HepG2 (cell line): ENCODE measurements around the gene PDLIM7. TPM values are rescaled to one million over a fixed set of nuclear protein-coding genes. Genes with fewer than 3 reads are reported as not detected.

Experiments
- ADNP ChIP-seq: sonication (generic); formaldehyde crosslinking; IDR thresholded peaks from 2 replicates; pipeline ENCODE4 v1.4.0; 2020; ENCODE audit warnings: missing genetic modification reagents
- BRD4 ChIP-seq: sonication (generic); formaldehyde crosslinking; IDR thresholded peaks from 2 replicates; pipeline ENCODE4 v1.4.0; 2020; ENCODE audit warnings: missing genetic modification reagents
- HOXD1 ChIP-seq: sonication (generic); formaldehyde crosslinking; IDR thresholded peaks from 2 replicates; pipeline ENCODE4 v1.5.0; 2020; ENCODE audit warnings: missing genetic modification reagents
- KAT2B ChIP-seq: fragments of 150-350 bp; IDR thresholded peaks from 2 replicates; pipeline ENCODE4 v1.6.1; 2014; ENCODE audit warnings: low read depth, low read length, borderline replicate concordance
- NRL ChIP-seq: sonication (generic); formaldehyde crosslinking; IDR thresholded peaks from 2 replicates; pipeline ENCODE4 v1.5.0; 2020; ENCODE audit warnings: missing genetic modification reagents, mild to moderate bottlenecking, moderate library complexity, borderline replicate concordance
- PAX8 ChIP-seq: sonication (generic); formaldehyde crosslinking; IDR thresholded peaks from 2 replicates; pipeline ENCODE4 v1.8.0; 2022; ENCODE audit warnings: mild to moderate bottlenecking, missing genetic modification reagents, borderline replicate concordance
- TEF ChIP-seq: sonication (generic); formaldehyde crosslinking; IDR thresholded peaks from 2 replicates; pipeline ENCODE4 v1.5.0; 2020; ENCODE audit warnings: missing genetic modification reagents
- TGIF2 ChIP-seq: IDR thresholded peaks from 2 replicates; pipeline ENCODE4 v1.6.1; 2016; ENCODE audit warnings: control low read depth, missing compliant biosample characterization
- YEATS4 ChIP-seq: sonication (generic); formaldehyde crosslinking; IDR thresholded peaks from 2 replicates; pipeline ENCODE4 v1.4.0; 2020; ENCODE audit warnings: missing genetic modification reagents, borderline replicate concordance
- ZKSCAN5 ChIP-seq: sonication (generic); formaldehyde crosslinking; IDR thresholded peaks from 2 replicates; pipeline ENCODE4 v1.5.1; 2020; ENCODE audit warnings: mild to moderate bottlenecking, missing genetic modification reagents
- ZMYM4 ChIP-seq: sonication (generic); formaldehyde crosslinking; IDR thresholded peaks from 2 replicates; pipeline ENCODE4 v1.8.1; 2023; ENCODE audit warnings: mild to moderate bottlenecking, missing genetic modification reagents
- ZNF33B ChIP-seq: sonication (generic); formaldehyde crosslinking; IDR thresholded peaks from 2 replicates; pipeline ENCODE4 v1.5.1; 2020; ENCODE audit warnings: mild to moderate bottlenecking, missing genetic modification reagents
- ZNF510 ChIP-seq: sonication (generic); formaldehyde crosslinking; IDR thresholded peaks from 2 replicates; pipeline ENCODE4 v1.4.0; 2020; ENCODE audit warnings: low read depth, mild to moderate bottlenecking, missing genetic modification reagents
- ZNF550 ChIP-seq: sonication (generic); formaldehyde crosslinking; IDR thresholded peaks from 2 replicates; pipeline ENCODE4 v1.4.0; 2020; ENCODE audit warnings: mild to moderate bottlenecking, missing genetic modification reagents, borderline replicate concordance
- ZNF784 ChIP-seq: sonication (generic); formaldehyde crosslinking; IDR thresholded peaks from 2 replicates; pipeline ENCODE4 v1.5.1; 2020; ENCODE audit warnings: missing genetic modification reagents, mild to moderate bottlenecking, borderline replicate concordance
- ZNF883 ChIP-seq: sonication (generic); formaldehyde crosslinking; IDR thresholded peaks from 2 replicates; pipeline ENCODE4 v1.5.1; 2020; ENCODE audit warnings: mild to moderate bottlenecking, missing genetic modification reagents; ENCODE audit errors: not compliant biosample characterization
- ZZZ3 ChIP-seq: sonication (generic); formaldehyde crosslinking; IDR thresholded peaks from 2 replicates; pipeline ENCODE4 v1.4.0; 2020; ENCODE audit warnings: missing genetic modification reagents, mild to moderate bottlenecking, borderline replicate concordance
- polyA plus RNA-seq, 8 experiments: library from polyadenylated mRNA; depleted of rRNA in 3 of 8; stranded (reverse) in 7 of 8; unstranded in 1 of 8; fragments of >200 nt; fragmentation: Illumina TruSeq in 4 of 8; extraction: Trizol in 4 of 8; gene quantifications; 2 replicates each; pipeline versions ENCODE4 v1.2.1 to v1.2.3, GENCODE V29; 2011 to 2016; ENCODE audit warnings: low read depth in 4 of 8, missing spikeins in 1 of 8, mixed read lengths in 1 of 8; ENCODE audit not compliant: insufficient read depth in 1 of 8
- total RNA-seq, 5 experiments: library from RNA; depleted of rRNA; stranded (reverse); fragments of >200 nt; fragmentation: Illumina TruSeq; extraction: Trizol; gene quantifications; 2 replicates each; pipeline ENCODE4 v1.2.3, GENCODE V29; 2016; ENCODE audit warnings: low read depth in 1 of 5
- TF ChIP-seq, protein P1 (sequence below): IDR thresholded peaks from 2 replicates; pipeline ENCODE4 v1.6.1; 2012; ENCODE audit warnings: low read depth, low read length, improper control_type of control experiment
- TF ChIP-seq, protein P2 (sequence below): sonication (generic); formaldehyde crosslinking; IDR thresholded peaks from 2 replicates; pipeline ENCODE4 v1.4.0; 2020; ENCODE audit warnings: missing genetic modification reagents
- TF ChIP-seq, protein P3 (sequence below): sonication (generic); formaldehyde crosslinking; IDR thresholded peaks from 2 replicates; pipeline ENCODE4 v1.5.0; 2020; ENCODE audit warnings: missing genetic modification reagents, mild to moderate bottlenecking, borderline replicate concordance

The PDLIM7 gene
- total and polyA plus RNA-seq, 2 of the 13 experiments (the other 11 are each of a cell fraction or from before 2014, with no cell fraction given): 21.1 to 31.3 TPM

- TF ChIP-seq TEF (no peak), ZMYM4 (CRISPR knock-in tag) (no peak), HOXD1 (CRISPR knock-in tag) (no peak), BRD4 (CRISPR knock-in tag) (no peak), ZNF550 (CRISPR knock-in tag) (no peak), YEATS4 (CRISPR knock-in tag) (no peak), ZNF33B (CRISPR knock-in tag) (no peak), ZNF883 (peak; percentile 31), KAT2B (no peak), NRL (CRISPR knock-in tag) (no peak), TGIF2 (no peak), ZNF510 (CRISPR knock-in tag) (no peak), ADNP (CRISPR knock-in tag) (no peak), PAX8 (CRISPR knock-in tag) (no peak), ZKSCAN5 (no peak), ZZZ3 (no peak), ZNF784 (CRISPR knock-in tag) (no peak)
- TF ChIP-seq, protein P1, sequence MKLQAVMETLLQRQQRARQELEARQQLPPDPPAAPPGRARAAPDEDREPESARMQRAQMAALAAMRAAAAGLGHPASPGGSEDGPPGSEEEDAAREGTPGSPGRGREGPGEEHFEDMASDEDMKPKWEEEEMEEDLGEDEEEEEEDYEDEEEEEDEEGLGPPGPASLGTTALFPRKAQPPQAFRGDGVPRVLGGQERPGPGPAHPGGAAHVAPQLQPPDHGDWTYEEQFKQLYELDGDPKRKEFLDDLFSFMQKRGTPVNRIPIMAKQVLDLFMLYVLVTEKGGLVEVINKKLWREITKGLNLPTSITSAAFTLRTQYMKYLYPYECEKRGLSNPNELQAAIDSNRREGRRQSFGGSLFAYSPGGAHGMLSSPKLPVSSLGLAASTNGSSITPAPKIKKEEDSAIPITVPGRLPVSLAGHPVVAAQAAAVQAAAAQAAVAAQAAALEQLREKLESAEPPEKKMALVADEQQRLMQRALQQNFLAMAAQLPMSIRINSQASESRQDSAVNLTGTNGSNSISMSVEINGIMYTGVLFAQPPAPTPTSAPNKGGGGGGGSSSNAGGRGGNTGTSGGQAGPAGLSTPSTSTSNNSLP: no peak
- TF ChIP-seq, protein P2, sequence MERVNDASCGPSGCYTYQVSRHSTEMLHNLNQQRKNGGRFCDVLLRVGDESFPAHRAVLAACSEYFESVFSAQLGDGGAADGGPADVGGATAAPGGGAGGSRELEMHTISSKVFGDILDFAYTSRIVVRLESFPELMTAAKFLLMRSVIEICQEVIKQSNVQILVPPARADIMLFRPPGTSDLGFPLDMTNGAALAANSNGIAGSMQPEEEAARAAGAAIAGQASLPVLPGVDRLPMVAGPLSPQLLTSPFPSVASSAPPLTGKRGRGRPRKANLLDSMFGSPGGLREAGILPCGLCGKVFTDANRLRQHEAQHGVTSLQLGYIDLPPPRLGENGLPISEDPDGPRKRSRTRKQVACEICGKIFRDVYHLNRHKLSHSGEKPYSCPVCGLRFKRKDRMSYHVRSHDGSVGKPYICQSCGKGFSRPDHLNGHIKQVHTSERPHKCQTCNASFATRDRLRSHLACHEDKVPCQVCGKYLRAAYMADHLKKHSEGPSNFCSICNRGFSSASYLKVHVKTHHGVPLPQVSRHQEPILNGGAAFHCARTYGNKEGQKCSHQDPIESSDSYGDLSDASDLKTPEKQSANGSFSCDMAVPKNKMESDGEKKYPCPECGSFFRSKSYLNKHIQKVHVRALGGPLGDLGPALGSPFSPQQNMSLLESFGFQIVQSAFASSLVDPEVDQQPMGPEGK (CRISPR knock-in tag): peak; percentile 61
- TF ChIP-seq, protein P3, sequence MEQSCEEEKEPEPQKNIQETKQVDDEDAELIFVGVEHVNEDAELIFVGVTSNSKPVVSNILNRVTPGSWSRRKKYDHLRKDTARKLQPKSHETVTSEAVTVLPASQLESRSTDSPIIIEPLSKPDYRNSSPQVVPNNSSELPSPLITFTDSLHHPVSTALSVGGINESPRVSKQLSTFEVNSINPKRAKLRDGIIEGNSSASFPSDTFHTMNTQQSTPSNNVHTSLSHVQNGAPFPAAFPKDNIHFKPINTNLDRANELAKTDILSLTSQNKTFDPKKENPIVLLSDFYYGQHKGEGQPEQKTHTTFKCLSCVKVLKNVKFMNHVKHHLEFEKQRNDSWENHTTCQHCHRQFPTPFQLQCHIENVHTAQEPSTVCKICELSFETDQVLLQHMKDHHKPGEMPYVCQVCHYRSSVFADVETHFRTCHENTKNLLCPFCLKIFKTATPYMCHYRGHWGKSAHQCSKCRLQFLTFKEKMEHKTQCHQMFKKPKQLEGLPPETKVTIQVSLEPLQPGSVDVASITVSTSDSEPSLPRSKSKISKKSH (CRISPR knock-in tag): no peak
Measured at GRCh38 chr5:177496727-177497291, 595 bp downstream of the PDLIM7 start (continued).
